Measurements from ENCODE around the gene LSS.

- TF ChIP-seq CTCF (conservative IDR thresholded peaks at IDR 0.05; ENCODE audit: low read length) (no peak), EZH2phosphoT487 (IDR thresholded peaks at IDR 0.05; ENCODE audit: borderline replicate concordance) (no peak)
Measured at GRCh38 chr21:46255758-46256337, 27.3 kb upstream of the LSS start.
